VCaP (cell line): ENCODE results near the gene CPA4.

Source experiments
- H3K27ac ChIP-seq: fragments of 450-650 bp; 2 replicates; pipeline ENCODE4 v1.5.1; 2017
- TF ChIP-seq, protein P1 (sequence below): fragments of 450-650 bp; conservative IDR thresholded peaks from 2 replicates; pipeline ENCODE4 v1.5.1; 2017; ENCODE audit warnings: mild to moderate bottlenecking, moderate library complexity

Gene CPA4

DNA sequence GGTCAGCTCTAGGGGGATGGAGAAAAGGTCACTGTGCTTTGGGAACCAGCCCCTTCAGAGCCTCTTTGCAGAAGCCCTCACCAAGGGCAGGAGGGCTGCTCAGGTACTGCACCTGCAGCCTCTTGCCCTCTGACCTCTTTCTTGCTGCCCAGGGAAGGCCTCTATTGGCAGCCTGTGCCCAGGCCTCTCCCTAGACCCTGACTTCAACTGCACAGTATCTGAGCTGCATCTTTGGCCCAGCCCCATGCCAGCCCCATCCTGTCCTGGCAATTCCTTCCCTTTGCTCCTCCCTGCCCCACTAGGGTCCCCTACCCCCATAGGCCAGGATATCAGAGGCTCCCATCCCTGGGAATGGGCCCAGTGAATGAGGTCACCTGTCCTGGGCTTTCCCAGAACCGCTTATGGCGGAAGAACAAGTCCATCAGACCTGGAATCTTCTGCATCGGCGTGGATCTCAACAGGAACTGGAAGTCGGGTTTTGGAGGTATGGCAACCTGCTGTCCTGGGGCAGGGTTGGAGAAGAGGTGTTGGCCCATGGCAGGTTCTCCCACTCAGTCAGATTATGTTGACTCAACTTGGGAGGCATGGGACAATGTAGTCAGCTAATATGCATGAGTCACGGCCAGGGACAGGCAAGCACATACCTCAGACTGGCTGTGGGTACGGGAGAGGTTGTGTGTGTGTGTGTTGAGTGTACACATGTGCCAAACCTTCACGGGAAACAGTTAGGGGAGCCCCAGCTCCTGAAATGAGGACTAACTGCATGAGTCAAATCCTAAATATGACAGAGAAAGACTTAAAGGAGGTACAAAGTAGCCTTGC, 70.3 kb downstream of the CPA4 start:
- TF ChIP-seq, protein P1, sequence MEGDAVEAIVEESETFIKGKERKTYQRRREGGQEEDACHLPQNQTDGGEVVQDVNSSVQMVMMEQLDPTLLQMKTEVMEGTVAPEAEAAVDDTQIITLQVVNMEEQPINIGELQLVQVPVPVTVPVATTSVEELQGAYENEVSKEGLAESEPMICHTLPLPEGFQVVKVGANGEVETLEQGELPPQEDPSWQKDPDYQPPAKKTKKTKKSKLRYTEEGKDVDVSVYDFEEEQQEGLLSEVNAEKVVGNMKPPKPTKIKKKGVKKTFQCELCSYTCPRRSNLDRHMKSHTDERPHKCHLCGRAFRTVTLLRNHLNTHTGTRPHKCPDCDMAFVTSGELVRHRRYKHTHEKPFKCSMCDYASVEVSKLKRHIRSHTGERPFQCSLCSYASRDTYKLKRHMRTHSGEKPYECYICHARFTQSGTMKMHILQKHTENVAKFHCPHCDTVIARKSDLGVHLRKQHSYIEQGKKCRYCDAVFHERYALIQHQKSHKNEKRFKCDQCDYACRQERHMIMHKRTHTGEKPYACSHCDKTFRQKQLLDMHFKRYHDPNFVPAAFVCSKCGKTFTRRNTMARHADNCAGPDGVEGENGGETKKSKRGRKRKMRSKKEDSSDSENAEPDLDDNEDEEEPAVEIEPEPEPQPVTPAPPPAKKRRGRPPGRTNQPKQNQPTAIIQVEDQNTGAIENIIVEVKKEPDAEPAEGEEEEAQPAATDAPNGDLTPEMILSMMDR, result no peak
- H3K27ac ChIP-seq, result no peak overlapping the region

DNA sequence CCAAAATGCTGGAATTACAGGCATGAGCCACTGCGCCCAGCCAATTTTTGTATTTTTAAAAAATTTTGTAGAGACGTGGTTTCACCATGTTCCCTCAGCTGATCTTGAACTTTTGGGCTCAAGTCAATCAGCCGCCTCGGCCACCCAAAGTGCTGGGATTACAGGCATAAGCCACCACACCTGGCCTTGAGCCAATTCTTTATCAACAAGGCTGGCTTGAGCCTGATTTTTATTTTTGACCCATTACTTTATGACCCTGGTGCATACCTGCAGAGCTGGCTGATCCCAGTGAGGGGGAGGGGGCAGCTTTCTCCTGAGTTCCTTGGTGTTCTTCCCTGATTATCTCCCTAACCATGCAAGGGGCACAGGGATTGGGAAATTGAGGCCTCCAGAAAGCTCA, 71.5 kb downstream of the CPA4 start:
- TF ChIP-seq, protein P1, result no peak
- no peak overlapping the region for H3K27ac ChIP-seq

DNA sequence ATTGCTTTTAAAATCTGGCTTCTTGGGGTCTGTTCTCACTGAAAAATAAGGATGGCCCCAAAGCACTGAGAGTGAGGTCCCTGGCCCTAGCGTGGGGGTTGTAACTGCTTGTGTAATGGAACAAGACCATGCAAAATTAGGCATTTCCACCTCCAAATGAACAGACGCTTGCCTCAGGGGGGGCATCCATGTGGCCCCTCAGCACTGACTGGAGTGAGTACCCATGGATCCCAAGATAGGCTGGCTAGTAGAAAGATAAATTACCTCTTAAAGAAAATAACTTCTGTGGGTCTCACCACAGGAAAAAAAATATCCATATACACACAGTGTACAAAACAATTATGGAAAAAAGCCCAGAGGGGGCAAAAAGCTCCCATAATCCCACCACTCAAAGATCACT, 72.1 kb downstream of the CPA4 start:
- TF ChIP-seq, protein P1, result no peak
- H3K27ac ChIP-seq, result no peak overlapping the region

DNA sequence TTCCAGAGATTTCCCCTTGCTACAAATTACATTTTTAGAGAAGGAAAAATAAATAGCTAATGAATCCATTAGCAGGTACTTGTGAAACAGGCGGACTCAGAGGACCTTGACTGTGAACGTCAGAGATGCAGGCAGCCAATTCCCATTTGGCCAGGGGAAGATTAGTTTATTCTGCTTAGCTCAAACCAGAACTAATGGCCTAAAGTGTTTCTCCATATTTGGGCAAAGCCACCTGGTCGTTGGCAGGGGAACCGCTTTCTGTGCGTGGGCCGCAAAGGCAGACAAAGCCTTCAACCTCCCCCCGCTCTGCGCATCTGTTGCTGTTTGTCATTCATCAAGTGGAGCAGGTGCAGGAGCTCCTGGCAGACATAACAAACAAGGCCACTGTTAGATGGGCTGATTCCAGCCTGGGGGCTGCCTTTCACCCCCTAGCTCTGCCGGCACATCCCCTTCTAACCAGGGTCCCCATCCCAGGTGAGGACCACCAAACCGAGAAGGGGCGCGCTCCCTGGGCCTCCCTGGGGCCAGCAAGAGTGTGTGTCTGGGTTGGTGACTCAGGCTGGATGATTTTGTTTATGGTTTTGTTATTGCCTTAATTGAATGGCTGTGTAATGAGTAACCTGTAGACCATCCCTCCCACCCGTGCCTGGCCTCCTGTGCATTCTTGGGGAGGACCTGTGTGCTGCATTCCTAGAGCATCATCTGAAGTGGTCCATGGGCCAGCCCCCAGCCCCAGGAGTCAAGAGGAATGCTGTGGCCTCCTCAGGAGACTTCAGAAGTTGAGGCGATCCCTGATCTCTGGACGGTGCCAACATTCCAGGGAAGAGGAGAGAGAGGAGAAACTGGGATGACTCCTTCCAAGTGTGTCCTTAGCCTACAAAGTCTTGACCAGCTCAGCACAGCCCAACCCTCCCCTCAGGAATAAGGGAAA, 72.8 kb downstream of the CPA4 start:
- H3K27ac ChIP-seq, result no peak overlapping the region
- TF ChIP-seq, protein P1, result no peak

DNA sequence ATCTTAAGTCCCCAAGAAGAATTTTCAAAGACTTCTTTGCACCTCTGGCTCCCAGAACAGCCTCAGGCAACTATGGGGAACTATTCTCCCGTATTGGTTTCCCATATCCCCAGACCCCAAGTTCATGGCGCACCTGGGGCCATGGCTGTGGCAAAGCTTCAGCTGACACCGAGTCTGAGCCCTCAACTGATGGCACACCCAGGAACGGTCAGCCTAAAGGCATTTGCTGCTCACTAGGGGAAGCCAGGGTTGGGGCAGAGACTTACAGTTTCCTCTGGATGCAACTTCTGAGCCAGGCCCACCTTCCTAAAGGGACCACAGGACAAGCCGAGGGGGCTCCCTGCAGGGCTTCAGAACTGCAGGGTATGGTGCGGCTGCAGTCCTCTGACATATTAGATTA, 73.6 kb downstream of the CPA4 start:
- TF ChIP-seq, protein P1, result no peak
- no peak overlapping the region for H3K27ac ChIP-seq

DNA sequence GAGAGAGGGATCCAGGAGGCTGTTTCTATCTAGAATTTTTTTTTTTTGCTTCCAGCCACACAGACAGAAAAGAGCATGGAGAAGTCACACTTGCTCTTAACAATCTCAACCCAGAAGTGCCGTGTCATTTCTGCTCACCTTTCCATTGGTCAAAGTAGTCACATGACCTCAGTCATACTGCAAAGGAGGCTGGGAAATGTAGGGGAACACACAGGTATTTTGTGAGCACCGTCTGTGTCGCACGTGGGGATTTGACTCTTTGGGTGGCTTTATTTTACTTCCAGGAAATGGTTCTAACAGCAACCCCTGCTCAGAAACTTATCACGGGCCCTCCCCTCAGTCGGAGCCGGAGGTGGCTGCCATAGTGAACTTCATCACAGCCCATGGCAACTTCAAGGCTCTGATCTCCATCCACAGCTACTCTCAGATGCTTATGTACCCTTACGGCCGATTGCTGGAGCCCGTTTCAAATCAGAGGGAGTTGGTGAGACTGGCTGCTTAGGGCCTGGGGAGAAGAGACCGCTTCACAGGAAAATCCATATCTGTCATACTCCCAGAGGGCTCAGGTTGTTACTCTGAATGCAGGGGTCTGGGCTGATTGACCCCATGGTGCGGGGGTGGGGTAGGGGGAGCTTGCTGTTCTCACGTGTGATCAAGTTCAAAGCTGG, 74.3 kb downstream of the CPA4 start:
- TF ChIP-seq, protein P1, result no peak
- peak overlapping the region; percentile 92; the same call in 1 of the 2 replicates for H3K27ac ChIP-seq
